Measurements from ENCODE around the gene ARF5.

Gene ARF5

GRCh38 chr7:127588697-127589482 lies 679 bp downstream of the ARF5 start:
- peak; percentile 90 for DNase-seq (ENCODE audit: low spot score)

- DNase-seq (ENCODE audit: low spot score), result no peak
Measured at GRCh38 chr7:127589896-127590295, 1.7 kb downstream of the ARF5 start.

- DNase-seq (ENCODE audit: low spot score), result no peak
Measured at GRCh38 chr7:127591189-127591588, 3.0 kb downstream of the ARF5 start.

- DNase-seq (ENCODE audit: low spot score), result no peak
Measured at GRCh38 chr7:127591591-127591990, 3.4 kb downstream of the ARF5 start.

GRCh38 chr7:127592550-127592949 lies 4.3 kb downstream of the ARF5 start:
- DNase-seq (ENCODE audit: low spot score), result no peak

GRCh38 chr7:127594490-127594889 lies 6.3 kb downstream of the ARF5 start:
- DNase-seq (ENCODE audit: low spot score), result no peak

- no peak for DNase-seq (ENCODE audit: low spot score)
Measured at GRCh38 chr7:127595737-127596136, 7.5 kb downstream of the ARF5 start.

- peak; percentile 69 for DNase-seq (ENCODE audit: low spot score)
Measured at GRCh38 chr7:127598318-127598717, 10.1 kb downstream of the ARF5 start.

GRCh38 chr7:127600885-127601284 lies 12.7 kb downstream of the ARF5 start:
- DNase-seq (ENCODE audit: low spot score), result no peak

- DNase-seq (ENCODE audit: low spot score), result no peak
Measured at GRCh38 chr7:127608446-127608845, 20.2 kb downstream of the ARF5 start.

GRCh38 chr7:127609297-127609696 lies 21.1 kb downstream of the ARF5 start:
- DNase-seq (ENCODE audit: low spot score), result no peak

GRCh38 chr7:127612263-127612662 lies 24.1 kb downstream of the ARF5 start:
- DNase-seq (ENCODE audit: low spot score), result no peak

GRCh38 chr7:127616724-127617123 lies 28.5 kb downstream of the ARF5 start:
- DNase-seq (ENCODE audit: low spot score), result no peak

GRCh38 chr7:127618042-127618441 lies 29.8 kb downstream of the ARF5 start, which contains the start of gene PAX4:
Gene PAX4 (minus strand): TSS chr7:127618142. CDS start chr7:127615928, 2,214 bp downstream.
- DNase-seq (ENCODE audit: low spot score), result no peak

- DNase-seq (ENCODE audit: low spot score), result no peak
Measured at GRCh38 chr7:127618775-127619174, 30.6 kb downstream of the ARF5 start.

- DNase-seq (ENCODE audit: low spot score), result no peak
Measured at GRCh38 chr7:127619681-127620405, 31.6 kb downstream of the ARF5 start.

- no peak for DNase-seq (ENCODE audit: low spot score)
Measured at GRCh38 chr7:127620406-127621233, 32.4 kb downstream of the ARF5 start.

- no peak for DNase-seq (ENCODE audit: low spot score)
Measured at GRCh38 chr7:127625331-127625730, 37.1 kb downstream of the ARF5 start.

- DNase-seq (ENCODE audit: low spot score), result peak; percentile 38
Measured at GRCh38 chr7:127628445-127628844, 40.2 kb downstream of the ARF5 start.

- peak; percentile 74 for DNase-seq (ENCODE audit: low spot score)
Measured at GRCh38 chr7:127629268-127629854, 41.1 kb downstream of the ARF5 start.

GRCh38 chr7:127632276-127632910 lies 44.2 kb downstream of the ARF5 start:
- no peak for DNase-seq (ENCODE audit: low spot score)

Measured in HuH-7 (cell line).